NOMO-1 (cell line): ENCODE results near the gene PCLO.

Experiments used
- DNase-seq, 2 experiments: peaks; one replicate each; lab custom pipeline; 2025; ENCODE audit not compliant: unreplicated experiment in 2 of 2; lab: John Stamatoyannopoulos, UW

PCLO gene

GRCh38 chr7:82841828-82842227, 320.9 kb downstream of the PCLO start:
- no peak for DNase-seq

- DNase-seq: no peak
Observed at GRCh38 chr7:82840061-82840460, 322.6 kb downstream of the PCLO start.

DNA sequence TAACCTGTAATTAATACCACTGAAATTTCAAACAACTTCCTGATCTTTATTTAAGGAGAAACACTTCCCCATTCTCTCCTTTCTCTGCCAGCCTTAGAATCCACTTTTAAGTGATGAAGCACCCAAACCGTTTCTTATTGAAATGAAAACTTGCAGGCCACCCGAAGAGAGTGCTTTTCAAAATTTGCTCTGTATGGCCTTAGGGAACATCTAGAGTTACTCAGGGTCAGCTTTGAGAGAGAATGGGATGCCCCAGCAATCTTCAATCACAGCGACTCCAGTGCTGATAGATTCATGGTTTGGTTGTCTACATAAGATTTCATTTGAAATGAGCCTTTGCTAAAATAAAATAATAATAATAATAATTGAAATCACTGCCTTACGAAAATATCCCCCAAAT, 323.1 kb downstream of the PCLO start:
- no peak for DNase-seq

GRCh38 chr7:82839063-82839462, 323.6 kb downstream of the PCLO start:
- no peak for DNase-seq

- no peak for DNase-seq
Observed at GRCh38 chr7:82838314-82838713, 324.4 kb downstream of the PCLO start.

- no peak for DNase-seq
Observed at GRCh38 chr7:82823073-82823472, 339.6 kb downstream of the PCLO start.

- DNase-seq: no peak
Observed at GRCh38 chr7:82821037-82821436, 341.6 kb downstream of the PCLO start.

GRCh38 chr7:82818171-82818570, 344.5 kb downstream of the PCLO start:
- no peak for DNase-seq

DNA sequence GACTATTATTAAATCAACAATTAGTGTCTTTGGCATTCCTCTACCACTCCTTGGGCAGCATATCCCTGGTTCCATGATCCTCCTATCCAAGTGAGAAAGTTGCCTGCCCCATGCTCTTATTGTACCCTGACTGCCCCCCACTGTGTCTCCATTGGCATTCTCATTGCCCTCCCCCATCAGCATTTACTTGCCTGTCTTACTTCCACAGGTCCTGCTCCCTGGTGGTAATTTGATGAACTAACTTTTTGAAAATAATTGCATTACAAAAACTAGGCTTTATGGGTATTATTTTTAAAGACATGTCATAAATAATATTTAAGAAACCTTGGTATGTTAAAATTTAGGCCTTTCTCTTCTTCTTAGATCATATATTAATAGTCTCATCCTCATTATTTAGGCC, 346.4 kb downstream of the PCLO start:
- DNase-seq: no peak

DNA sequence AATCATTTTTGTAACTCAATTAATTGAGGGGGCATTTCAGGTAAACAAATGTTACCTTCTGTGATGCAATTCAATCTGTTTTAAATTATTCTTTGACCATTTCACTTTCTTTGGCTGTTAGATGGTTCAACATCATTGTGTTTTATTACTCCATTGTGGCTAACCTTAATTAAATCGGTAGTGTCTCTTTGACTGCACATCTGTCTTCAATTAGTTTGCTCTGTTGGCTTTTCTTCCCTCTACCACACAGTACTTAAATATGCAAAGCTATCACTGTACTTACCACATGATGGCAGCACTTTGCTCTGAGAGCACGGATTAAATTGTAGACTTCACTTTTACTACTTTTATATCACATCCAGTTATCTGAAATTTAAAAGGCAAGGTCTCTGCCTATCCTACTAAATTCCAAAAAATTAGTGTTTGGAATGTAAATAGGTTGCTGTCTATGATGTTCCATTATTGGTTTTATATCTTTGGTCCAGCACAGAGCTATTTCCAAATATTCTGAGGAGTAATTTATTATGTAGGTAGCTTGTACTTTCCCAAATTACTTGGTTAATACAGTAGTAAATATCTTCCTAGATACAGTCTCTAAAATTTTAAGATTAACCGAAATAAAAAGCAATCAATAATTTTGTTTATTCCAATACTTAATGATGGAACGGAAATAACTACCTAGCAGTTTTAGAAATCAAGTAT, 352.0 kb downstream of the PCLO start:
- DNase-seq: peak; percentile 32 to 92

GRCh38 chr7:82808633-82809032, 354.1 kb downstream of the PCLO start:
- DNase-seq: no peak

- DNase-seq: peak; percentile 78 to 99
Observed at GRCh38 chr7:82805527-82805960, 357.1 kb downstream of the PCLO start.

GRCh38 chr7:82803411-82803810, 359.3 kb downstream of the PCLO start:
- DNase-seq: no peak

GRCh38 chr7:82789883-82790609, 372.6 kb downstream of the PCLO start:
- no peak for DNase-seq

DNA sequence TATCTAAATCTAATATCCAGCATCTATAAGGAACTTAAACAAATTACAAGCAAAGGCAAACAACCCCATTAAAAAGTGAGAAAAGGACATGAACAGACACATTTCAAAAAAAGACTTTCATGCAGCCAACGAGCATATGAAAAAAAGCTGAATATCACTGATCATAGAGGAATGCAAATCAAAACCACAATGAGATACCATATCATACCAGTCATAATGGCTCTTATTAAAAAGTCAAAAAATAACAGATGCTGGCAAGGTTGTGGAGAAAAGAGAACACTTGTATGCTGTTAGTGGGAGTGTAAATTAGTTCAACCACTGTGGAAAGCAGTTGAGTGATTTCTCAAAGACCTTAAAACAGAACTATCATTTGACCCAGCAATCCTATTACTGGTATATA, 384.7 kb downstream of the PCLO start:
- DNase-seq: no peak

DNA sequence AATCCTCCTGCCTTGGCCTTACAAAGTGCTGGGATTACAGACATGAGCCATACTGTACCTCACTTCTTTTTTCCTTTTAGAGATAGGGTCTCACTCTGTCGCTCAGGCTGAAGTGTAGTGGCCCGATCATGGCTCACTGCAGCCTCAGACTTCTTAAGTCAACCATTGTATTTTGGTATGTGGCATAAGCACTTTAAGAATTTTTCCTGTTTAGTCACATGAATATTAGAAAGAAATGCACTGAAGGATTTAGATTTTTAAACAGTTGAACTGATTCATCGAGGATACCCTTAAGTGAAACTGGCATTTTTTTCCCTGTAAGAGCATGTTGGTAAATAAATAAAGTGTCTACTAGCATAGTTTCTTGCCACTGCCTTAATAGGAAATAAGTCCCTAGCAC, 399.8 kb downstream of the PCLO start:
- DNase-seq: no peak

GRCh38 chr7:82760831-82761230, 401.9 kb downstream of the PCLO start:
- DNase-seq: no peak

GRCh38 chr7:82760074-82760473, 402.6 kb downstream of the PCLO start:
- DNase-seq: no peak

DNA sequence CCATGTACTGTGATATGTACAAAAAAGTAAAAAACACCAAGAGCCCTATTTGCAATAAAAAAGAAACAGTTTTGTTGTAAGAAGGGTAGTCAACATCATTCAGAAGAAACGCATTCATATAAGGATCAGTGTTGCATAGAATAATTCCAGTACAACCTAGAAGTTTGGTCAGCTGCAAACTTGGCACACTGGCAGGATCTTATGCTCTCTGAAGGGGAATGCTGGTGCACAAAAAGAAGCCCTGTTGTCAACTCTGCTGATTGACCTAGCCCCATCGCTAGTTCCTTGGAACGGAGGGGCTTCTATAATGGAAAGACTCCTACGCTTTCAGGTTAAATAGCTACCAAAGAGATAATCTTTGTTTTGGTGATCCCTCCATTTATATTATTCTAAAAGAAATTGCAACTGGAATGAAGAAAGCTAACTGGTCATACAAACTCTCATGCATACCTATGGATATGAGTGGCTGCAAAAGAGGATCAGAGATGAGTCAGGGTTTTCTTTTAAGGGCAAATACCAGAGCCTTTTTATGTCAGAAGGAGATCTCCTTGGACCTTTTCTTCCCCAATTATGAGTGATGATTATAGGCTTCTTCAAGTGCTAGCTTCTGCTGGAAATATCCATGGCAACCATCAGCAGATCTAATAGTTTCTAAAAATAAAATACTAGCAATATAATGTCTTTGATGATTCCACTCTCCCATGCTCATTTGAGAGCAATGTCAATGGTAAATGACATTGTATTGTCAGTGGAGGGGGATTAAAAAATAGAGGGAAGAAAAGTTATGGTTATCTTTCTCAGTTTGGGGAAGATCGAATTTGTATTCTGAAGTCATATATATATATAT, 406.8 kb downstream of the PCLO start:
- DNase-seq: no peak

DNA sequence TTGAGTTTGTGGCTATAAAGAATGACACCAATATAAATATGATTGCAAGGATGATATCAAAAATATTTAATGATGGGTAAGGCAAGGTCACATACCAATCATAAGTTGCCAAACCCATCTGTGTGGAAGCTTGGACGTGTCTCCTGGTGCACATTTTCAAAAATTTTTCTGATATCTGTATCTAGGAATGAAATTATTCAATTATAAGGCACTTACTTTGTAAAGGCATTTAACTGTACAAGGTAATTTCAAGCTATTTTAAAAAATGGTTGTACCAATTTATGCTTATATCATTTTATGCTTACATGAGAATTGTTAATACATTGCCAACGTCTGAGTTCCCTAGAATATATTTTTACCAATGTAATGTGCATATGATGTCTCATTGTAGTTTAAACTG, 412.7 kb downstream of the PCLO start:
- DNase-seq: no peak

- DNase-seq: no peak
Observed at GRCh38 chr7:82745820-82746219, 416.9 kb downstream of the PCLO start.

DNA sequence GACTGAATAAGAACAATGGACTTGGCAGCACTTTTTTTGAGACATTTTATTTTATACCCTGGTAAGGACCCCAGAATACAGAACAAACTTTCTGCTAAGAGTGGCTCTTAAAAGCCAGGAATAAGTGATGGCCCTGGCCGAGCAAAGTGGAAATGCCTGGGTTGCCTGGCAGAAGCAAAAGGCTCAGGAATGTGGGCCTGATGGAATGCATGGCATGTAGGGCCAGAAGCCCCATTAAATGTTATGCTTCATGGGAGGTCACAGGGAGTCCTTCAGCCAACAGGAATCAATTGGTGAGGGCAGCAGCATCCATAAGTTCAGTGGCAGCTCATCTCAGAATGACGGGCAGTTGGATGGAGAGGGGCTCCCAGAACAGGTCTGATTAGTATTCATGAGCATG, 417.6 kb downstream of the PCLO start:
- DNase-seq: no peak
